Measurements from ENCODE around the gene ANKZF1.

DNA sequence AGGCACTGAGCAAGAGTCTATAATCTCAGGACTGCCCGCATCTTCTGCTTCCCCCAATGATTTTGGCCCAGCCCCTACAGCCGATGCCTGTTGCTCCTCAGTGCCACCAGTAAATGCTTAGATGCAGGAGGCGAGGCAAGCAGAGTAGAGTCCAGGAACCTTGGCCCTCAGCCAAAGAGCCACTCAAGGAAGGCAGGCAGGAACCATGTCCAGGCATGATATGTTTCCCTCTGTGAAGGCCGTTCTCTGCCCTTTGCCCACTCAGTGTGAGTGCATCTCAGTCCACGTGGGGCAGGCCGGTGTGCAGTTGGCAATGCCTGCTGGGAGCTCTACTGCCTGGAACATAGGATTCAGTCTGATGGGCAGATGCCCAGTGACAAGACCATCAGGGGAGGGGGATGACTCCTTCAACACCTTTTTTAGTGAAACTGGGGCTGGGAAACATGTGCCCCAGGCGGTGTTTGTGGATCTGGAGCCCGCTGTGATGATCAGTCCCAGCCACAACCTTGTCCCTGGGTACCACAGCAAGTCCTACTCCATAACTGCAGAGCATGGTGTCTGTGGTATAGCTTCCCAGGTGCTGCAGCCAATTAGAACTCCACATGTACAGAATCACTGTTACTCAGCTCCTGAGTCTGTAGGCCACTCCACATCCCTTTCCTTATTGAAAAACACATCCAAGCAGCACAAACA is 39.9 kb downstream of the ANKZF1 start:
- TF ChIP-seq, protein P1, sequence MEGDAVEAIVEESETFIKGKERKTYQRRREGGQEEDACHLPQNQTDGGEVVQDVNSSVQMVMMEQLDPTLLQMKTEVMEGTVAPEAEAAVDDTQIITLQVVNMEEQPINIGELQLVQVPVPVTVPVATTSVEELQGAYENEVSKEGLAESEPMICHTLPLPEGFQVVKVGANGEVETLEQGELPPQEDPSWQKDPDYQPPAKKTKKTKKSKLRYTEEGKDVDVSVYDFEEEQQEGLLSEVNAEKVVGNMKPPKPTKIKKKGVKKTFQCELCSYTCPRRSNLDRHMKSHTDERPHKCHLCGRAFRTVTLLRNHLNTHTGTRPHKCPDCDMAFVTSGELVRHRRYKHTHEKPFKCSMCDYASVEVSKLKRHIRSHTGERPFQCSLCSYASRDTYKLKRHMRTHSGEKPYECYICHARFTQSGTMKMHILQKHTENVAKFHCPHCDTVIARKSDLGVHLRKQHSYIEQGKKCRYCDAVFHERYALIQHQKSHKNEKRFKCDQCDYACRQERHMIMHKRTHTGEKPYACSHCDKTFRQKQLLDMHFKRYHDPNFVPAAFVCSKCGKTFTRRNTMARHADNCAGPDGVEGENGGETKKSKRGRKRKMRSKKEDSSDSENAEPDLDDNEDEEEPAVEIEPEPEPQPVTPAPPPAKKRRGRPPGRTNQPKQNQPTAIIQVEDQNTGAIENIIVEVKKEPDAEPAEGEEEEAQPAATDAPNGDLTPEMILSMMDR (IDR thresholded peaks at IDR 0.05; ENCODE audit: insufficient read depth, low read depth, low read length) = no peak
- TF ChIP-seq EZH2 (IDR thresholded peaks at IDR 0.05; ENCODE audit: insufficient read depth, low read length) = no peak

Measured in astrocyte (in vitro differentiated cells and primary cell).